H1 (cell line): ENCODE measurements around the gene SH3PXD2A. TPM values are rescaled to one million over a fixed set of nuclear protein-coding genes. Genes with fewer than 3 reads are reported as not detected.

Source experiments
- CTCF ChIA-PET: fragments of 300-600 bp; sonication (Branson Sonifier 250); formaldehyde crosslinking; loops from one replicate; lab custom pipeline; 2021; ENCODE audit not compliant: partially characterized antibody; lab: Charles Lee
- POLR2A ChIA-PET: fragments of 300-600 bp; sonication (Branson Sonifier 250); formaldehyde crosslinking; loops from one replicate; lab custom pipeline; 2021; ENCODE audit warnings: inconsistent platforms; ENCODE audit not compliant: partially characterized antibody; lab: Charles Lee
- DNase-seq, 2 experiments: peaks; one replicate each; pipeline versions ENCODE4 v3.0.0 to v3.0.0-alpha.2; 2010 to 2022; ENCODE audit warnings: low spot score in 2 of 2, low read depth in 1 of 2, mixed read lengths in 1 of 2
- FAIRE-seq: peaks from 2 replicates; lab custom pipeline; 2011; peaks lifted over from hg19 to GRCh38; lab: Jason Lieb, UNC
- H2AFZ ChIP-seq: 2 replicates; pipeline ENCODE4 v1.8.1; 2012; ENCODE audit warnings: low read length, inconsistent platforms
- H2AK5ac ChIP-seq: 2 replicates; pipeline ENCODE4 v1.6.1; 2013; ENCODE audit warnings: low read depth, low read length
- H2BK120ac ChIP-seq: replicated peaks from 2 replicates; pipeline ENCODE3; 2013; ENCODE audit warnings: low read depth, low read length, inconsistent platforms
- H2BK12ac ChIP-seq: 2 replicates; pipeline ENCODE4 v1.6.1; 2013; ENCODE audit warnings: low read depth, low read length
- H2BK15ac ChIP-seq: 2 replicates; pipeline ENCODE4 v1.6.1; 2013; ENCODE audit warnings: low read length
- H2BK20ac ChIP-seq: 2 replicates; pipeline ENCODE4 v1.6.1; 2013; ENCODE audit warnings: low read length
- H2BK5ac ChIP-seq: 2 replicates; pipeline ENCODE4 v1.6.1; 2013; ENCODE audit warnings: low read depth, low read length
- H3K14ac ChIP-seq: 2 replicates; pipeline ENCODE4 v1.6.1; 2013; ENCODE audit warnings: inconsistent platforms; ENCODE audit not compliant: insufficient read length
- H3K18ac ChIP-seq: 2 replicates; pipeline ENCODE4 v1.6.1; 2013; ENCODE audit warnings: low read length; ENCODE audit errors: extremely low read depth
- H3K23ac ChIP-seq: 2 replicates; pipeline ENCODE4 v1.6.1; 2013; ENCODE audit warnings: inconsistent platforms; ENCODE audit not compliant: insufficient read length
- H3K23me2 ChIP-seq: 2 replicates; pipeline ENCODE4 v1.6.1; 2013; ENCODE audit warnings: low read depth, low read length
- H3K27ac ChIP-seq: 2 replicates; pipeline ENCODE4 v1.6.1; 2011; ENCODE audit warnings: low read depth, low read length, inconsistent platforms
- H3K27me3 ChIP-seq, 4 experiments: replicated peaks in 1 of 4; 1 replicate in 1 of 4; 2 replicates in 3 of 4; pipeline versions ENCODE4 v1.6.1 to v1.8.1; 2011 to 2013; ENCODE audit warnings: low read length in 3 of 4, mild to moderate bottlenecking in 3 of 4, inconsistent platforms in 2 of 4, mixed read lengths in 2 of 4, moderate library complexity in 1 of 4; ENCODE audit not compliant: control insufficient read depth in 3 of 4, insufficient read depth in 3 of 4; ENCODE audit errors: extremely low read depth in 1 of 4
- H3K36me3 ChIP-seq, 4 experiments: 2 replicates each; pipeline versions ENCODE4 v1.6.1 to v1.8.1; 2011 to 2013; ENCODE audit warnings: mild to moderate bottlenecking in 4 of 4, low read length in 3 of 4, moderate library complexity in 2 of 4, control low read depth in 1 of 4, inconsistent platforms in 1 of 4; ENCODE audit not compliant: insufficient read depth in 4 of 4, control insufficient read depth in 2 of 4
- H3K4ac ChIP-seq: replicated peaks from 2 replicates; pipeline ENCODE3; 2013; ENCODE audit warnings: low read length, low read depth, mixed read lengths, inconsistent platforms; ENCODE audit not compliant: insufficient read length
- H3K4me1 ChIP-seq, 4 experiments: replicated peaks in 1 of 4; 1 replicate in 1 of 4; 2 replicates in 3 of 4; pipeline versions ENCODE4 v1.6.1 to v1.8.1; 2011 to 2013; ENCODE audit warnings: low read length in 3 of 4, inconsistent platforms in 2 of 4, mixed read lengths in 1 of 4; ENCODE audit not compliant: insufficient read depth in 4 of 4, control insufficient read depth in 3 of 4
- H3K4me2 ChIP-seq, 2 experiments: 2 replicates each; pipeline versions ENCODE4 v1.6.1 to v1.8.1; 2011 to 2013; ENCODE audit warnings: low read depth in 2 of 2, low read length in 2 of 2, control low read depth in 1 of 2, inconsistent platforms in 1 of 2, mild to moderate bottlenecking in 1 of 2; ENCODE audit not compliant: insufficient read depth in 1 of 2
- H3K4me3 ChIP-seq, 4 experiments: fragments of 200-600, 300-600 bp in 1 of 4; sonication (generic), shearing (Covaris generic), sonication (Bioruptor Twin) in 1 of 4; 2 replicates each; pipeline versions ENCODE4 v1.5.1 to v1.8.1; 2011 to 2016; ENCODE audit warnings: low read length in 4 of 4, low read depth in 3 of 4, control low read depth in 2 of 4, inconsistent platforms in 2 of 4, mild to moderate bottlenecking in 2 of 4, mixed read lengths in 1 of 4, moderate library complexity in 1 of 4; ENCODE audit not compliant: insufficient read depth in 2 of 4; ENCODE audit errors: extremely low read depth in 1 of 4
- H3K56ac ChIP-seq: replicated peaks from 2 replicates; pipeline ENCODE3; 2013; ENCODE audit warnings: low read depth, mild to moderate bottlenecking, mixed read lengths, low read length, inconsistent platforms; ENCODE audit not compliant: insufficient read length
- H3K79me1 ChIP-seq: 2 replicates; pipeline ENCODE4 v1.6.1; 2013; ENCODE audit warnings: low read depth, low read length, control low read depth
- H3K79me2 ChIP-seq, 2 experiments: 2 replicates each; pipeline versions ENCODE4 v1.6.1 to v1.8.1; 2012 to 2013; ENCODE audit warnings: low read length in 2 of 2, mild to moderate bottlenecking in 2 of 2, inconsistent platforms in 1 of 2; ENCODE audit not compliant: insufficient read depth in 2 of 2, control insufficient read depth in 1 of 2
- H3K9ac ChIP-seq, 4 experiments: replicated peaks in 1 of 4; 1 replicate in 1 of 4; 2 replicates in 3 of 4; pipeline versions ENCODE4 v1.6.1 to v1.8.1; 2011 to 2013; ENCODE audit warnings: low read depth in 3 of 4, low read length in 3 of 4, control low read depth in 2 of 4, mild to moderate bottlenecking in 2 of 4, moderate library complexity in 2 of 4, inconsistent platforms in 1 of 4; ENCODE audit errors: extremely low read depth in 1 of 4
- H3K9me3 ChIP-seq, 2 experiments: 2 replicates each; pipeline versions ENCODE4 v1.6.1 to v1.8.1; 2012 to 2013; ENCODE audit warnings: mild to moderate bottlenecking in 2 of 2, moderate library complexity in 2 of 2, control low read depth in 1 of 2, inconsistent platforms in 1 of 2, low read depth in 1 of 2, low read length in 1 of 2, mixed read lengths in 1 of 2; ENCODE audit not compliant: insufficient read depth in 2 of 2
- H4K20me1 ChIP-seq, 2 experiments: replicated peaks in 1 of 2; 2 replicates each; pipeline versions ENCODE3 to v1.8.1; 2011 to 2013; ENCODE audit warnings: inconsistent platforms in 2 of 2, low read length in 2 of 2, mild to moderate bottlenecking in 1 of 2; ENCODE audit not compliant: insufficient read depth in 2 of 2, control insufficient read depth in 1 of 2
- H4K5ac ChIP-seq: 2 replicates; pipeline ENCODE4 v1.6.1; 2013; ENCODE audit warnings: low read length, low read depth, mixed read lengths, inconsistent platforms; ENCODE audit not compliant: insufficient read length
- H4K8ac ChIP-seq: 2 replicates; pipeline ENCODE4 v1.8.0; 2013; ENCODE audit warnings: mild to moderate bottlenecking, moderate library complexity, low read length, inconsistent platforms; ENCODE audit not compliant: insufficient read depth; ENCODE audit errors: extremely low read depth
- H4K91ac ChIP-seq: replicated peaks from 2 replicates; pipeline ENCODE3; 2013; ENCODE audit warnings: low read length, mixed read lengths, inconsistent platforms; ENCODE audit not compliant: insufficient read length
- CBX5 ChIP-seq: fragments of 300-800, 300-1000 bp; sonication (generic); IDR thresholded peaks from 2 replicates; pipeline ENCODE4 v1.7.1; 2016; ENCODE audit warnings: antibody characterized with exemption, low read length, low read depth
- CEBPB ChIP-seq: IDR thresholded peaks from 2 replicates; pipeline ENCODE4 v1.6.1; 2012; ENCODE audit warnings: low read depth, low read length
- EGR1 ChIP-seq: IDR thresholded peaks from 2 replicates; pipeline ENCODE4 v1.6.1; 2011; ENCODE audit warnings: low read depth, low read length, borderline replicate concordance
- JUN ChIP-seq: IDR thresholded peaks from 2 replicates; pipeline ENCODE4 v1.6.1; 2011; ENCODE audit warnings: low read depth, mild to moderate bottlenecking, improper control_type of control experiment, low read length
- JUND ChIP-seq: IDR thresholded peaks from 2 replicates; pipeline ENCODE4 v1.6.1; 2011; ENCODE audit warnings: mild to moderate bottlenecking, improper control_type of control experiment, low read length
- KDM5A ChIP-seq: fragments of 200-600 bp; IDR thresholded peaks from 2 replicates; pipeline ENCODE4 v1.7.1; 2012; ENCODE audit warnings: mild to moderate bottlenecking, low read length, inconsistent platforms, mixed read lengths
- NANOG ChIP-seq: IDR thresholded peaks from 2 replicates; pipeline ENCODE4 v1.6.1; 2011; ENCODE audit warnings: low read length, low read depth, mild to moderate bottlenecking, inconsistent platforms; ENCODE audit not compliant: insufficient read depth, poor library complexity, severe bottlenecking
- NRF1 ChIP-seq: IDR thresholded peaks from 2 replicates; pipeline ENCODE4 v1.6.1; 2011; ENCODE audit warnings: mild to moderate bottlenecking, low read depth, low read length, improper control_type of control experiment
- RAD21 ChIP-seq, 2 experiments: IDR thresholded peaks in 1 of 2; conservative IDR thresholded peaks in 1 of 2; 2 replicates each; pipeline ENCODE4 v1.6.1; 2011; ENCODE audit warnings: low read depth in 2 of 2, low read length in 2 of 2, improper control_type of control experiment in 1 of 2, inconsistent platforms in 1 of 2, mild to moderate bottlenecking in 1 of 2, moderate library complexity in 1 of 2
- TEAD4 ChIP-seq: IDR thresholded peaks from 2 replicates; pipeline ENCODE4 v1.6.1; 2012; ENCODE audit warnings: low read depth, low read length, inconsistent platforms, mixed read lengths
- WGBS, 2 experiments: shearing (Covaris generic) in 1 of 2; methylation state at CpG; one replicate each; pipeline versions ENCODE4 v1.1.6 to v1.1.7; 2013 to 2015; ENCODE audit warnings: low lambda C conversion rate in 2 of 2, mixed read lengths in 2 of 2, inconsistent platforms in 1 of 2, low coverage in 1 of 2, missing lambda C conversion rate in 1 of 2; ENCODE audit not compliant: insufficient replicate concordance in 2 of 2, insufficient coverage in 1 of 2, insufficient read length in 1 of 2; ENCODE audit errors: extremely low coverage in 1 of 2, missing lambda C conversion rate in 1 of 2; 5-methylcytosine and 5-hydroxymethylcytosine counted together
- polyA plus RNA-seq, 7 experiments: library from polyadenylated mRNA; depleted of rRNA in 3 of 7; stranded (reverse) in 5 of 7; unstranded in 2 of 7; fragments of >200 nt in 5 of 7; fragments of 200-250 nt in 2 of 7; gene quantifications; 1 replicate in 5 of 7; 2 replicates in 1 of 7; 4 replicates in 1 of 7; pipeline versions ENCODE4 v1.2.1 to v1.2.3, GENCODE V29; 2011 to 2013; ENCODE audit warnings: missing spikeins in 2 of 7, mixed read lengths in 2 of 7
- total RNA-seq: library from RNA; stranded (reverse); fragmentation: NEBNext Ultra II Directional; extraction: Animal tissue kit (Norgen Biotek cat#: 25700); gene quantifications from 2 replicates; pipeline ENCODE4 v1.2.1, GENCODE V29; 2021
- TF ChIP-seq, protein P1 (sequence below), 3 experiments: IDR thresholded peaks; 1 replicate in 2 of 3; 2 replicates in 1 of 3; pipeline versions ENCODE4 v1.5.1 to v1.6.1; 2011; ENCODE audit warnings: low read length in 3 of 3, mild to moderate bottlenecking in 3 of 3, inconsistent platforms in 2 of 3, low read depth in 1 of 3, moderate library complexity in 1 of 3; ENCODE audit not compliant: insufficient read depth in 1 of 3; ENCODE audit errors: control extremely low read depth in 1 of 3

SH3PXD2A gene
- total and polyA plus RNA-seq, 2 of the 8 experiments (the other 6 are each of a cell fraction or from before 2014, with no cell fraction given) = 5.4 to 16.3 TPM

DNA sequence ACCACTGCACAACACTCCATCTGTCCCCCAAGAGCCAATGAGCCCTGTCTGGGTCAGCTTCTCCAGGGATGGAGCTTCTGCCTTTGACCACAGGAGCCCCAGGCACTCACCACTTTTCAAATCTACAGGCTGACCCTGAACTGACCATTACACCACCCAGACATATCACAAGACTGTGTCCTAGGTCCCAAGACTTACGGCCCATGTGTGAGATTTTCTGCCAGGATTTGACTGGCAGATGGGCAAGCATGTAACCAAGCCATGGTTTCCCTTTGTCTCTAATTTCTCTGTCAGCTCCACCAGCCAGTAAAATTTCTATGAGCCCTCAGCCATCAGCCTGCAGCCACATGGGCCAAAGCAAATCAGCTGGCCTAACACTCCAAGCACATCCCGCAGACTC is 92.5 kb downstream of the SH3PXD2A start:
- FAIRE-seq (no peak), DNase-seq (no peak)
- peaks cover 2 to 11% (median 5%) of the 10 kb centered on the region in 4 experiments for H3K4me1 ChIP-seq
- H4K5ac ChIP-seq = no peak overlapping the region
- no peaks in the 10 kb centered on the region; the same call in 1 of the 2 replicates for H3K23me2 ChIP-seq
- H2BK12ac ChIP-seq = 0 out of 2 replicates have a peak overlapping the region, but pooled peaks have one; percentile 44
- 94% methylated on average over 2 of the region's 2 CpGs; no CpG with 5 or more reads in 1 of the 2 experiments for WGBS, 2 experiments
- no peaks in the 10 kb centered on the region for H3K79me2 ChIP-seq
- H4K91ac ChIP-seq = no peak overlapping the region
- no peak overlapping the region for H2AK5ac ChIP-seq
- no peak overlapping the region for H3K14ac ChIP-seq
- H3K56ac ChIP-seq = no peak overlapping the region
- no peak overlapping the region for H4K8ac ChIP-seq
- no peak overlapping the region for H2BK20ac ChIP-seq
- H3K9ac ChIP-seq = no peak overlapping the region
- H3K36me3 ChIP-seq = no peaks in the 10 kb centered on the region
- no peaks in the 10 kb centered on the region for H3K79me1 ChIP-seq
- H3K23ac ChIP-seq = no peak overlapping the region
- H3K4me3 ChIP-seq = no peak overlapping the region
- no peaks in the 10 kb centered on the region for H3K9me3 ChIP-seq
- CTCF ChIA-PET = interaction anchor here (0.7 to 11.3 kb wide), 7 partner anchors 9 to 84 kb away, joined by 3 to 237 read pairs (median 7); no protein-coding TSS in a partner anchor
- H3K4ac ChIP-seq = no peak overlapping the region
- H2BK5ac ChIP-seq = 0 out of 2 replicates have a peak overlapping the region, but pooled peaks have one; percentile 20
- H4K20me1 ChIP-seq = no peaks in the 10 kb centered on the region
- no peak overlapping the region for H2AFZ ChIP-seq
- no peak overlapping the region for H2BK120ac ChIP-seq
- H2BK15ac ChIP-seq = peak overlapping the region; percentile 89; the same call in 1 of the 2 replicates
- H3K27me3 ChIP-seq = no peaks in the 10 kb centered on the region
- POLR2A ChIA-PET = no interaction called here
- no peak overlapping the region for H3K4me2 ChIP-seq
- no peak overlapping the region for H3K27ac ChIP-seq
- H3K18ac ChIP-seq = peak overlapping the region; percentile 21; the same call in 1 of the 2 replicates
- TF ChIP-seq CBX5 = no peak
- TF ChIP-seq JUND = no peak
- TF ChIP-seq NANOG = no peak
- TF ChIP-seq EGR1 = no peak
- TF ChIP-seq NRF1 = no peak
- no peak for TF ChIP-seq CEBPB
- TF ChIP-seq TEAD4 = no peak
- no peak for TF ChIP-seq JUN
- TF ChIP-seq RAD21 (IDR thresholded peaks at IDR 0.05 in 1 of 2, conservative IDR thresholded peaks at IDR 0.05 in 1 of 2; ENCODE audit: low read depth in 2 of 2, low read length in 2 of 2) = no peak
- no peak for TF ChIP-seq KDM5A
- TF ChIP-seq, protein P1, sequence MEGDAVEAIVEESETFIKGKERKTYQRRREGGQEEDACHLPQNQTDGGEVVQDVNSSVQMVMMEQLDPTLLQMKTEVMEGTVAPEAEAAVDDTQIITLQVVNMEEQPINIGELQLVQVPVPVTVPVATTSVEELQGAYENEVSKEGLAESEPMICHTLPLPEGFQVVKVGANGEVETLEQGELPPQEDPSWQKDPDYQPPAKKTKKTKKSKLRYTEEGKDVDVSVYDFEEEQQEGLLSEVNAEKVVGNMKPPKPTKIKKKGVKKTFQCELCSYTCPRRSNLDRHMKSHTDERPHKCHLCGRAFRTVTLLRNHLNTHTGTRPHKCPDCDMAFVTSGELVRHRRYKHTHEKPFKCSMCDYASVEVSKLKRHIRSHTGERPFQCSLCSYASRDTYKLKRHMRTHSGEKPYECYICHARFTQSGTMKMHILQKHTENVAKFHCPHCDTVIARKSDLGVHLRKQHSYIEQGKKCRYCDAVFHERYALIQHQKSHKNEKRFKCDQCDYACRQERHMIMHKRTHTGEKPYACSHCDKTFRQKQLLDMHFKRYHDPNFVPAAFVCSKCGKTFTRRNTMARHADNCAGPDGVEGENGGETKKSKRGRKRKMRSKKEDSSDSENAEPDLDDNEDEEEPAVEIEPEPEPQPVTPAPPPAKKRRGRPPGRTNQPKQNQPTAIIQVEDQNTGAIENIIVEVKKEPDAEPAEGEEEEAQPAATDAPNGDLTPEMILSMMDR (IDR thresholded peaks at IDR 0.05; ENCODE audit: control extremely low read depth in 1 of 3, insufficient read depth in 1 of 3, low read depth in 1 of 3, low read length in 3 of 3) = no peak
